Raji (cell line): ENCODE results near the gene PRPF19.

Source experiments
- POLR2A ChIP-seq: IDR thresholded peaks from 2 replicates; pipeline ENCODE4 v1.6.1; 2011; ENCODE audit warnings: low read depth, low read length, control low read depth; ENCODE audit not compliant: insufficient read depth

The PRPF19 gene

DNA sequence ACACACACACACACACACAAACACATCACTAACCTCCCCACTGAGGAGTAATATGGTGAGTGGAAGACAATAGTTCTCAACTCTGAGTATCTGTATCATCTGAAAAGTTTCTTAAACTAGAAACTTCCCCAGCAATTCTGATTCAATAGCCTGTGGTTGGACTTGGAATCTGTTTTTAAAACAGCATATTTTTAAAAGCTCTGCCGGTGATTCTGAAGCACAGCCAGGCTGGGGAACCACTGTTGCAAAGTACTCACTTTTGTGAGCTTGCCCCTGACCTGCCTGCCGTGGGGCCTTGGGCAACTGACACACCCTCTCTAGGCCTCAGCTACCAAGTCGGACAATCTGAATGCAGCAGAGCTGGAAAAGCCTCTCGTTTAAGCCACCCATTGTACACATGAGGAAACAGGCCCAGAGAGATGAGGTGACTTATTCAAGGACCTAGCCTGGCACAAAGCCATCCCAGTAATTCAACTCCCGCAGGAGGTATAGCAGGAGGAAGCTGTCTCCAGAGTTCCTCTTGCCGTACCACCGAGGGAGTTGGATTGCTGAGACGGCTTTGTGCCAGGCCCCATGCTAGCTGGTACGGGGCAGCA, 36.7 kb upstream of the PRPF19 start:
- TF ChIP-seq POLR2A, result no peak

DNA sequence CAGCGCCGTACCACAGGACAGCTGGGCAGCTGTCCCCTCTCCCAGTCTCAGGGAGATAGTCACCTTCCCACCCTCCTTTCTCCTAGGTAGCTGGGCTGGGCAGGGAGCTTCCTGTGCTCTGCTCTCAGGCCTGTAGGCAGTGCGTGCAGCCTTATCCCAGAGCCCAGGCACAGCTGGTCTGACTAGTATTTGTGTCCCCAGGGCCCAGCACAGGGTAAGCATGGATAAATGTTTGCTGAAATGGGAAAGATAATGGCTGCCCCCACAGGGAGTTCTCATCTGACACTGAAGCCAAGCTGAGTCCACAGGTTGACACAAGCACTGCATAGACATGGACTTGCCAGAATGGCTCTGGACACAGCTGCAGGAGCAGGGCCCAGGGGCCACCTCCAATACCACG, 35.8 kb upstream of the PRPF19 start:
- no peak for TF ChIP-seq POLR2A

DNA sequence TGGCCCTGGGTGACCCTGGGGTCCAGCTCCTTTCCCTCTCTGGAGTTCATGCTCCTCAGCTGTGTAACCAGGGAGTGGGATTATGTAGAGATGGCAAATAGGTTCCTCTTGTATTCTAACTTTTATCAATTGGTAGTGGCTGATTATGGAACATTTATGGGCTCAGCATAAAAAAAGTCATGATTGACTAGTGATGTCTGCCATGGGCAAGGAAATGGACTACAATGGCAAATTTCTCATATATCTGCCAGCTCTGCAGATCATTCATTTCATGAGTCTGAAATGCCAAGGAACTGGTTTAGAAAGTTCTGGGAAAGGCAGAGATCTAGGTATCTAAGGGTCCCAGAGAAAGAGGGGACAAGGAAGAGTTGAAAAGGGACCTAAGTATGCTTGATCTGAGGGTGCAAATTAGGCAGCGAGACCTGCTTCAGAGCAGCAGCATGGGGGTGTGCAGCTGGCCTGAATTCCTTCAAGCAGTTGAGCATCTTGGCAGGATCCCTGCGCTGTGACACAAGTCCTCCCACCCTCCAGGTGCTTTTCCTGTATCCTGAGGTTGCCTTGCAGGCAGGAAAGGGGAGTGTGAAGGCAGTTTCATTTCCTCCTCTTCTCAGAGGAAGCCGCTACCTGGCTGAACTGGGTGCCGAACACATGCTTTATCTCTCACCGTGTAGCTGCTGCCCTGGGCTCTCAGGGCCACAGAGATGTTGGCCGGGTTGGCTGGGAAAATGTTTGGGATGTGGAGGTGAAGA, 35.2 kb upstream of the PRPF19 start:
- TF ChIP-seq POLR2A, result no peak

DNA sequence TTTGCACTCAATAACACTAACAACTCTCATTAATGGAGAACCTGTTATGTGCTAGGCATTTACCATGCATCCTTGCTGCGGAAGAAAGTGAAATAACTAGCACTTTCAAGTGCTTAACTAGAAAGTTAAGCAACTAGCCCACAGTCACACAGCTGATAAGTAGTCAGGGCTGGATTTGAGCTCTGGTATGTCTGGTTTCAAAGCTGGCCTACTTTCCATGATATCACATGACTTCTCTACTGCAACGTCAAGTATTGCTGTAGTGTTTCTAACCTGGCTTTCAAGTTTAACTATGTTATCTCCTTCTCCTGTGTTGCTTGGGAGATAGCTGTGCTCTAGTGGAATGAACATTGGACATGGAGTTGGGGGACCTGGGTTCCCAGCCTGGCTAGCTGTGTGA, 33.5 kb upstream of the PRPF19 start:
- TF ChIP-seq POLR2A, result no peak

DNA sequence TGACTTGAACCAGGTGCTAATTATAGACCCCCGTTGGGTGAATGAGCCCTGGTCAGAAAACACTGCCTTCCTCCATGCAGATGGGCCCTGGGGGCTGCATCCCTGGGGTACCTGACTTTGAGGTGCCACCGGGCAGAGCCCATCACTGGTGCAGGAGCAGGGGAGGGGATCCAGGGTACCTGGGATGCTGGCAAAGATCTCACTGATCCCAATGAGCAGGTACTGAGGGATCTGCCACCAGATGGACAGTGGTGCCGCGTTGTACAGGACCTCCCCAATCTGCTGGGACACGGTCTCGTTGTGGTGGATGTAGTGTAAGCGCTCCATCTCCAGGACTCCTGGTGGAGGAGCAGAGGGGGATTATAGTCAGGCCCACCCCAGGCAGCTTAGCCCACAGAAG, 32.9 kb upstream of the PRPF19 start:
- no peak for TF ChIP-seq POLR2A

DNA sequence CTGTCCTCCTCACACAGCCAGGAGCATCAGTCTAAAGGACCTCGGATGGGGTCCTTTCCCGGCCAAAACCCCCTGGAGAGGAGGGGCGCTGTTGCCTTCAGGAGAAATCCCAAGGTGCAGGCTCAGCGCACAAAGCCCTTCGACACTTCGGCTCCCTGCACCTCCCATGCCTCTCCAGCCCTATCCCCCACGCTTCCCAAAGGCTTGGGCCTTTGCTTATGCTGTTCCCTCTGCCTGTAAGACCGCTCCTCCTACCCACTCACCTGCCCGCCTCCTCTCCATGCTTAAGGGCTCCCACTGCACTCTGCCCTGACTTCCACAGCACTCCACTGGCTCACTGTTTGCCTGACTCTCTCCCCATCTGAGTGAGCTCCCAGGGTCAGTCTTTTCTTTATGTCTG, 32.1 kb upstream of the PRPF19 start:
- TF ChIP-seq POLR2A, result no peak

DNA sequence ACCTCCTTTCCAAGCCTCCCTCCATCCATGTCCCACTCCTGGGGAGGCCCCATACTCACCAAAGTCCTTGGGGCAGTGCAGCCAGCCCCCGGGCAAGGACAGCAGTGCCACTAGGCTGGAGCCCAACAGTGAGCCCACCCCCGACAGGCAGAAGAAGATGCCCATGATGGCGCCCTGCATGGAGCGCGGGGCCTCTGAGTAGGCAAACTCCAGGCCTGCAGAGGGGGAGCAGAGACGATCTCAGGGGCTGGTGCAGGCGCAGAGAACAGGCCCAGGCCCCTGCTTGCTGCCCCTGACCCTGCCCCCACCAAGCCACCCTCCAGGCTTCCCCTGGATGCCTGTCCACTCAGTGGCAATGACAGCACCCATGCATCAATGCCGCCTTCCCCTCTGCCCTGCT, 31.4 kb upstream of the PRPF19 start:
- TF ChIP-seq POLR2A, result no peak

DNA sequence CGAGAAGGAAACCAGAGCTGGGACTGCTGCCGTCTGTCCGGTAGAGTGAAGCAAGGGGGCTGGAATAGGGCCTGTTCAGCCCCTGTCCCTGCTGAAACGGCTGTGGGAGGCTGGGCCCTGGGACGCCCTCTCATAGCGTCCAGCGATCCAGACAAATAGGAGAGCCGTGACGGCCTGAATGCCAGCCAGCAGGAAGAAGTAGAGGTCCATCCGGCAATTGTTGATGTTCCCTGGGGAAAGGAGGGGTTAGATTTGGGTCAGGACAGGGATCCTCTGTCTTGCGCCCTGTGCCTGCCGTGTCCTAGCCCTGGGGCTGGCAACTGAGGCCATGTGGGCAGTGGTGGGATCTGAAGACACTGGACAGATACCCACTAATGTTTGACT, 30.8 kb upstream of the PRPF19 start:
- no peak for TF ChIP-seq POLR2A

DNA sequence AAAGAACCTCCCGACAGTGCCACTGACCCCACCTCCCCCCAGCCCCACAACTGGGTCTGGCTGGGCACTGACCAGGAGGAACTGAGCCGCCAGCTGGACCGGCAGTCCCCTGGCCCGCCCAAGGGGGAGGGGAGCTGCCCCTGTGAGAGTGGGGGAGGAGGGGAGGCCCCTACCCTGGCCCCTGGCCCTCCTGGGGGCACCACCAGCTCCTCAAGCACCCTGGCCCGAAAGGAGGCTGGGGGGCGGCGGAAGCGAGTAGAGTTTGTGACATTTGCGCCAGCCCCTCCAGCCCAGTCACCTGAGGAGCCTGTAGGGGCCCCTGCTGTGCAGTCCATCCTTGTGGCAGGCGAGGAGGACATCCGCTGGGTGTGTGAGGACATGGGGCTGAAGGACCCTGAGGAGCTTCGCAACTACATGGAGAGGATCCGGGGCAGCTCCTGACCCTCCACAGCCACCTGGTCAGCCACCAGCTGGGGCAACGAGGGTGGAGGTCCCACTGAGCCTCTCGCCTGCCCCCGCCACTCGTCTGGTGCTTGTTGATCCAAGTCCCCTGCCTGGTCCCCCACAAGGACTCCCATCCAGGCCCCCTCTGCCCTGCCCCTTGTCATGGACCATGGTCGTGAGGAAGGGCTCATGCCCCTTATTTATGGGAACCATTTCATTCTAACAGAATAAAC, 30.2 kb upstream of the PRPF19 start:
- TF ChIP-seq POLR2A, result no peak

DNA sequence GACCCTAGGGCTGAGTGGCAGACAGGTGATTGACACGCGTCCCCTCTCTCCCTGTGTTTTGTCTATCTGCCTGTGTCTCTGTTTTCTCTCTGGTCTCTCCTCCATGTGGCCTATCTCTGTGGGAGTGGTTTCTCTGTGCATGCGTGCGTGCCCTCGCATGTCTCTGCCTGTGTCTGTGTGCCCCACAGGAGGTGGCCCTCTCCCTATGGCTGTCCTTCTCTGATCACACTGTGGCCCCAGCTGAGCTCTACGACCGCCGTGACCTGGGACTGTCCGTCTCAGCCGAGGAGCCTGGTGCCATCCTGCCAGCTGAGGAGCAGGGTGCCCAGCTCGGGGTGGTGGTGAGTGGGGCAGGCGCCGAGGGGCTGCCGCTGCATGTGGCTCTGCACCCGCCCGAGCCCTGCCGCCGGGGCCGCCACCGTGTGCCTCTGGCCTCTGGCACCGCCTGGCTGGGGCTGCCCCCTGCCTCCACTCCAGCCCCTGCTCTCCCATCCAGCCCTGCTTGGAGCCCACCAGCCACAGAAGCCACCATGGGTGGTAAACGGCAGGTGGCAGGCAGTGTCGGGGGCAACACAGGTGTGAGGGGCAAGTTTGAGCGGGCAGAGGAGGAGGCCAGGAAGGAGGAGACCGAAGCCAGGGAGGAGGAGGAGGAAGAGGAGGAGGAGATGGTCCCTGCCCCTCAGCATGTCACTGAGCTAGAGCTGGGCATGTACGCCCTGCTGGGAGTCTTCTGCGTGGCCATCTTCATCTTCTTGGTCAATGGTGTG, 29.5 kb upstream of the PRPF19 start:
- TF ChIP-seq POLR2A, result no peak

DNA sequence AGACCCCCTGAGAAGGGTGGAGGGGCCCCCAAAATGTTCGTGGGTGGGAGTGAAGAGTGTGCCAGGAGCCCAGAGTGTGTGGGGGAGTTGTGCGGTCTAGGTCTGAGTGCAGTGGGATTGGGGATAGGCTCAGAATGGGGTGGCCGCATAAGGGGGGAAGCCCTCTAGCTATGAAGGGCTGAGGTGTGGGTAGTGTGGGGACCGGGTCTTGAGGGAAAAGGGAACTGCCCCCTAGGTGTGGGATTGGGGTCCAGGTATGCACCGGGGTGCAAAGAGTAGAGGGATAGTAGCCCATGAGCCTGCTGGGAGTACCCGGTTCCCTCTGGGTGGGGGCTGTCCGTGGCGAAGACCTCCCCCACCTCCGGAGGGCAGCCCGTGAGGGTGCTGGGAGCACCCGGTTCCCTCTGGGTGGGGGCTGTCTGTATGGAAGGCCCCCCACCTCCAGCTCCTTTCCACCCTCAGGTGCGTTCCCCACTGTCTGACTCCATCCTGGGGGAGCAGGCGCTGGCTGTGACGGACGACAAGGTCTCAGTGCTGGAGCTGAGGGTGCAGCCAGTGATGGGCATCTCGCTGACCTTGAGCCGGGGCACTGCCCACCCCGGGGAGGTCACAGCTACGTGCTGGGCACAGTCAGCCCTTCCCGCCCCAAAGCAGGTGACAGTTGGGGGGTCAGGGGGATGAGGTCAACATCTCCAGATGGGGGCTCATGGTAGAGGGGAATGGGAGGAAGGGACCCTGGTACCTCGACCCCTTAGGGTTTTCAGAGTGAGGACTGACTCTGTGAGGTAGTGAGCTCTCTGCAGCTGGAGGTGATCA, 28.6 kb upstream of the PRPF19 start:
- no peak for TF ChIP-seq POLR2A

DNA sequence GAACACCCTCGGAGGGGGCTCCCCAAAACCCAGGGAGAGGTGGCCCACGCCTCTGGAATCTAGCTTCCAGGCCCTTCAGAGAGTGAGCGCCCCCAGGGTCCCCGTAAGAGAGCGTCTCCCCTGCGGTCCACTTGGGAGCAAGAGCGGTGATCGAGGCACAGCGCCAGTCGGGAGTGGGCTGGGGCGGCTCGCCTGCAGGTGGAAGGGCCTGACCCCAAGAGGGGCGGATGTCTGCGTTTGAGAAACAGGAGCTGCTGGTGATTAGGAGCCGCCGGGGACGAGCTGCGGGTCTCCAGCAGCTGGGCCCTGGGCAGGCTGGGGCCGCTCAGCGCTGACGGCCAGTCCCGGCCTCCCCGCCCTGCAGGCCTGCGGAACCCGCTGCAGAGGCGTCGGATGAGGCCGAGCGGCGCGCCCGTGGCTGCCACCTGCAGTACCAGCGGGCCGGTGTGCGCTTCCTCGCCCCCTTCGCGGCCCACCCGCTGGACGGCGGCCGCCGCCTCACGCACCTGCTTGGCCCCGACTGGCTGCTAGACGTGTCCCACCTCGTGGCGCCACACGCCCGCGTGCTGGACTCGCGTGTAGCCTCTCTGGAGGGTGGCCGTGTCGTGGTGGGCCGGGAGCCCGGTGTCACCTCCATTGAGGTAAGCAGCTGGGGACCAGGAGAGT, 27.9 kb upstream of the PRPF19 start:
- no peak for TF ChIP-seq POLR2A

DNA sequence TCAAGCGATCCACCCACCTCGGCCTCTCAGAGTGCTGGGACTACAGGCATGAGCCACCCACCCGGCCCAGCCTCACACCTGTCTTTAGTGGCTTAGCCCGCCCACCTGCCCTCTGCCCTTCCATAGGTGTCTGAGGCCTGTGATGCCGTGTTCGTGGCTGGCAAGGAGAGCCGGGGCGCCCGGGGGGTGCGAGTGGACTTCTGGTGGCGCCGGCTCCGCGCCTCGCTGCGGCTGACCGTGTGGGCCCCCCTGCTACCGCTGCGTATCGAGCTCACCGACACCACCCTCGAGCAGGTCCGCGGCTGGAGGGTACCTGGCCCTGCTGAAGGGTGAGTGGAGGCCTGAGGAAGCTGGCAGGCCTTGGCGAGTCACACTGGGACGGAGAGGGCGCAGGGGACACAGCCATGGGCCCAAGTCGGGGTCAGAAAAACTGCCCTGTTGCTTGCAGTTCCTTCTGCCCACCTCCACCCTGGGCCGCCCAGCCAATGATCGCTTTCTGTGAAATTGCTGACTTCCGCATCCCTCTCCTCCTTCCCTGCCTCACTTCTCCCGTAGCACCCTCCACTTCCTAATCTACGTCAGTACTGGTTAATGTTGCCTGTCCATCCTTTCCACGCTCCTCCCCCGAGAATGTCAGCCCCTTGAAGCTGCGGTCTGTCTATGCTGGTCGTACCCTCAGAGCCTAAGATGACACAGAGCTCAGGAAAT, 27.2 kb upstream of the PRPF19 start:
- no peak for TF ChIP-seq POLR2A
